OCI-LY1 (cell line): Measurements from ENCODE around the gene ZBTB47.

Experiments
- H2AFZ ChIP-seq: fragments of 200-600 bp; sonication (generic), shearing (Covaris generic); 2 replicates; pipeline ENCODE4 v1.6.0; 2014; ENCODE audit warnings: antibody characterized with exemption, mild to moderate bottlenecking, low read length
- H3F3A ChIP-seq: fragments of 200-600 bp; sonication (generic), shearing (Covaris generic); 2 replicates; pipeline ENCODE4 v1.6.0; 2014; ENCODE audit warnings: mild to moderate bottlenecking, antibody characterized with exemption, low read length, moderate library complexity; ENCODE audit not compliant: insufficient read depth
- H3K27ac ChIP-seq: fragments of 200-600 bp; sonication (generic); 2 replicates; pipeline ENCODE4 v1.5.1; 2014; ENCODE audit warnings: low read length, mixed run types, mild to moderate bottlenecking, low read depth; ENCODE audit not compliant: poor library complexity, severe bottlenecking
- H3K27me3 ChIP-seq: fragments of 200-600 bp; sonication (generic); 2 replicates; pipeline ENCODE4 v1.6.0; 2014; ENCODE audit warnings: antibody characterized with exemption, mild to moderate bottlenecking, low read length, moderate library complexity; ENCODE audit not compliant: insufficient read depth
- H3K36me3 ChIP-seq: fragments of 200-600 bp; sonication (generic); 2 replicates; pipeline ENCODE4 v1.6.1; 2014; ENCODE audit warnings: mild to moderate bottlenecking, antibody characterized with exemption, low read length, moderate library complexity, mixed read lengths; ENCODE audit not compliant: insufficient read depth
- H3K4me1 ChIP-seq: fragments of 200-600 bp; sonication (generic); 2 replicates; pipeline ENCODE4 v1.5.1; 2014; ENCODE audit warnings: mild to moderate bottlenecking, low read length, moderate library complexity; ENCODE audit not compliant: insufficient read depth, severe bottlenecking
- H3K4me2 ChIP-seq: fragments of 200-600 bp; sonication (generic), shearing (Covaris generic); 2 replicates; pipeline ENCODE4 v1.6.1; 2014; ENCODE audit warnings: low read length
- H3K4me3 ChIP-seq: fragments of 200-600 bp; sonication (generic); 2 replicates; pipeline ENCODE4 v1.5.1; 2014; ENCODE audit warnings: low read length, low read depth, mild to moderate bottlenecking, mixed read lengths; ENCODE audit not compliant: poor library complexity, severe bottlenecking
- H3K79me2 ChIP-seq: fragments of 200-600 bp; shearing (Covaris generic); 2 replicates; pipeline ENCODE4 v1.6.1; 2016; ENCODE audit warnings: mixed run types, low read length, mixed read lengths; ENCODE audit not compliant: insufficient read depth
- H3K9ac ChIP-seq: fragments of 200-600 bp; sonication (generic), shearing (Covaris generic); 2 replicates; pipeline ENCODE4 v1.6.1; 2014; ENCODE audit warnings: mild to moderate bottlenecking, low read length, mixed read lengths
- H3K9me2 ChIP-seq: fragments of 200-600 bp; sonication (generic), shearing (Covaris generic); 2 replicates; pipeline ENCODE4 v1.6.1; 2014; ENCODE audit warnings: low read depth, mild to moderate bottlenecking, low read length, mixed read lengths
- H3K9me3 ChIP-seq: fragments of 200-600 bp; shearing (Covaris generic); 2 replicates; pipeline ENCODE4 v1.6.1; 2014; ENCODE audit warnings: low read length, mixed read lengths
- H4K20me1 ChIP-seq: fragments of 200-600 bp; sonication (generic), shearing (Covaris generic); 2 replicates; pipeline ENCODE4 v1.6.0; 2016; ENCODE audit warnings: mild to moderate bottlenecking, low read length; ENCODE audit not compliant: insufficient read depth
- CTCF ChIP-seq: fragments of 200-600 bp; sonication (generic), shearing (Covaris generic); IDR thresholded peaks from 2 replicates; pipeline ENCODE4 v1.5.1; 2017; ENCODE audit warnings: mild to moderate bottlenecking, antibody characterized with exemption, low read length, moderate library complexity, mixed read lengths
- EZH2 ChIP-seq: fragments of 200-600 bp; sonication (generic), shearing (Covaris generic); IDR thresholded peaks from 2 replicates; pipeline ENCODE4 v1.8.0; 2017; ENCODE audit warnings: borderline replicate concordance, mixed run types, mild to moderate bottlenecking, antibody characterized with exemption, low read length, moderate library complexity, mixed read lengths

ZBTB47 gene

GRCh38 chr3:42712688-42713372 is 59.3 kb downstream of the ZBTB47 start:
- Histone ChIP-seq H3F3A (no peaks in the 10 kb centered on the region), H3K9ac (no peak overlapping the region), H3K79me2 (no peaks in the 10 kb centered on the region), H3K4me3 (no peak overlapping the region), H2AFZ (no peak overlapping the region), H3K4me2 (no peak overlapping the region), H3K9me3 (no peaks in the 10 kb centered on the region), H3K36me3 (no peaks in the 10 kb centered on the region), H3K9me2 (no peaks in the 10 kb centered on the region), H3K4me1 (no peaks in the 10 kb centered on the region), H3K27ac (no peak overlapping the region), H3K27me3 (no peaks in the 10 kb centered on the region), H4K20me1 (no peaks in the 10 kb centered on the region)
- no peak for TF ChIP-seq CTCF
- no peak for TF ChIP-seq EZH2

GRCh38 chr3:42713747-42714146 is 60.2 kb downstream of the ZBTB47 start:
- H3K4me2 ChIP-seq: no peak overlapping the region
- H3K4me1 ChIP-seq: no peaks in the 10 kb centered on the region
- H3K4me3 ChIP-seq: no peak overlapping the region
- no peaks in the 10 kb centered on the region for H3K36me3 ChIP-seq
- no peaks in the 10 kb centered on the region for H3K27me3 ChIP-seq
- no peak overlapping the region for H3K27ac ChIP-seq
- no peaks in the 10 kb centered on the region for H4K20me1 ChIP-seq
- no peaks in the 10 kb centered on the region for H3K9me2 ChIP-seq
- TF ChIP-seq CTCF (no peak), EZH2 (no peak)
- no peaks in the 10 kb centered on the region for H3K79me2 ChIP-seq
- no peak overlapping the region for H2AFZ ChIP-seq
- H3F3A ChIP-seq: no peaks in the 10 kb centered on the region
- no peak overlapping the region for H3K9ac ChIP-seq
- no peaks in the 10 kb centered on the region for H3K9me3 ChIP-seq

GRCh38 chr3:42714171-42714852 is 60.8 kb downstream of the ZBTB47 start:
- Histone ChIP-seq H3K79me2 (no peaks in the 10 kb centered on the region), H3K4me1 (no peaks in the 10 kb centered on the region), H3K4me2 (no peak overlapping the region), H3K27ac (no peak overlapping the region), H3K36me3 (no peaks in the 10 kb centered on the region), H3F3A (no peaks in the 10 kb centered on the region), H3K4me3 (no peak overlapping the region), H3K9me2 (no peaks in the 10 kb centered on the region), H4K20me1 (no peaks in the 10 kb centered on the region), H3K9me3 (no peaks in the 10 kb centered on the region), H3K27me3 (no peaks in the 10 kb centered on the region), H3K9ac (no peak overlapping the region), H2AFZ (no peak overlapping the region)
- TF ChIP-seq EZH2 (no peak), CTCF (no peak)
